AG04449 (cell line): ENCODE data around the gene ZNF526.
A peak's percentile ranks its signal among the peaks of the same experiment; 100 is the strongest.

ENCODE experiments used
- CTCF ChIA-PET: fragments of 350-600 bp; formaldehyde crosslinking; extraction: SDS; loops from one replicate; lab custom pipeline; 2021; ENCODE audit warnings: antibody characterized with exemption; lab: Yijun Ruan, JAX
- POLR2A ChIA-PET: fragments of 400-600, 350-600 bp; formaldehyde crosslinking; extraction: SDS; loops from one replicate; lab custom pipeline; 2020; ENCODE audit warnings: antibody characterized with exemption, inconsistent platforms; lab: Yijun Ruan, JAX
- DNase-seq: peaks from one replicate; pipeline ENCODE4 v3.0.0-alpha.2; 2010; ENCODE audit warnings: low read depth, low spot score
- H3K4me3 ChIP-seq: 2 replicates; pipeline ENCODE4 v1.5.1; 2011; ENCODE audit warnings: low read depth, mild to moderate bottlenecking, control low read depth, low read length
- TF ChIP-seq, protein P1 (sequence below): IDR thresholded peaks from one replicate; pipeline ENCODE4 v1.5.1; 2011; ENCODE audit warnings: mild to moderate bottlenecking, moderate library complexity, low read length, control low read depth, inconsistent platforms; ENCODE audit not compliant: insufficient read depth; ENCODE audit errors: missing control alignments

ZNF526 gene

DNA sequence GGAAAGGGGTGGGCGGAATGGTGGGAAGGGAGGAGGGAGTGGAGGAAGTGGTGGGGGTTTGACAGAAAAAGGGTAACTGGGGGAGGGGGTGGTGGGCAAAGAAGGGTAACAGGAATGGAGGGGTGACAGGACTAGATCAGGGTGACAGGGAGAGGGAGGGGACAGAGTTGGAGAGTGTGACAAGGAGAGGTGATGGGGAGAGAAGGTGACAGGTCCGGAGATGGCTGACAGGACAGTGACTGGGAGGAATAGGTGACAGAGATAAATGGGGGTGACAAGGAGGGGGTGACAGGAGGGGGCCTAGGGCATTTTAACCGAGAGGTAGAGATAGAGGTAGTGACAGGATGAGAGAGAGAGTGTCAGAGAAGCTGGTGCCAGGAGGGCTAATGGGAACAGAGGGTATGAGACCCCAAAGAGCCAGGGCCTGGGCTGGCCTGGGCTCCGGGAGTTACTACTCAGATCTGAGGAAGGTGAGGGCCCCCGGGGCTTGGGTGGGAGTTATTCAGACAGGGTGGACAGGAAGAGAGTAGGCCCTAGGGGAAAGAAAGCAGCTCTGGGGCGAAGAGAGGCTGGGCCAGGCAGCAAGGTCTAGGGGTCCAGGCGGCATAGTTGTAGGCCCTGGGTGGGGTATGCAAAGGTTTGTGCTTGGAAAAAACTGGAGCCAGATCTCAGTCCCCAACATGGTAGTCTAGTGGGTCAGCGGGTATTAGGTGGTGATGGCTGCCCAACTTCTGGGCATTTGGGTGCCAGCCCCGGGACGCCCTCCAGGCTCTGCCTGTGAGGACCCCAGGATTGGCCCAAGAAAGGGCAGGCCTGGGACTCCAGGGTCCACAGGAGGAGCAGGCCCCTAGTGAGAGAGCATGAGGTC, 49.6 kb downstream of the ZNF526 start:
- no peak for DNase-seq
- ChIA-PET POLR2A (interaction anchor here (1.3 to 1.9 kb wide), 3 partner anchors 10 to 15 kb away, joined by 3 to 20 read pairs (median 6); no protein-coding TSS in a partner anchor), CTCF (interaction anchor here (1.3 to 2.7 kb wide), 3 partner anchors 9 to 131 kb away, joined by 3 to 49 read pairs (median 17); no protein-coding TSS in a partner anchor)
- TF ChIP-seq, protein P1, sequence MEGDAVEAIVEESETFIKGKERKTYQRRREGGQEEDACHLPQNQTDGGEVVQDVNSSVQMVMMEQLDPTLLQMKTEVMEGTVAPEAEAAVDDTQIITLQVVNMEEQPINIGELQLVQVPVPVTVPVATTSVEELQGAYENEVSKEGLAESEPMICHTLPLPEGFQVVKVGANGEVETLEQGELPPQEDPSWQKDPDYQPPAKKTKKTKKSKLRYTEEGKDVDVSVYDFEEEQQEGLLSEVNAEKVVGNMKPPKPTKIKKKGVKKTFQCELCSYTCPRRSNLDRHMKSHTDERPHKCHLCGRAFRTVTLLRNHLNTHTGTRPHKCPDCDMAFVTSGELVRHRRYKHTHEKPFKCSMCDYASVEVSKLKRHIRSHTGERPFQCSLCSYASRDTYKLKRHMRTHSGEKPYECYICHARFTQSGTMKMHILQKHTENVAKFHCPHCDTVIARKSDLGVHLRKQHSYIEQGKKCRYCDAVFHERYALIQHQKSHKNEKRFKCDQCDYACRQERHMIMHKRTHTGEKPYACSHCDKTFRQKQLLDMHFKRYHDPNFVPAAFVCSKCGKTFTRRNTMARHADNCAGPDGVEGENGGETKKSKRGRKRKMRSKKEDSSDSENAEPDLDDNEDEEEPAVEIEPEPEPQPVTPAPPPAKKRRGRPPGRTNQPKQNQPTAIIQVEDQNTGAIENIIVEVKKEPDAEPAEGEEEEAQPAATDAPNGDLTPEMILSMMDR = no peak
- H3K4me3 ChIP-seq = peak overlapping the region; percentile 80

DNA sequence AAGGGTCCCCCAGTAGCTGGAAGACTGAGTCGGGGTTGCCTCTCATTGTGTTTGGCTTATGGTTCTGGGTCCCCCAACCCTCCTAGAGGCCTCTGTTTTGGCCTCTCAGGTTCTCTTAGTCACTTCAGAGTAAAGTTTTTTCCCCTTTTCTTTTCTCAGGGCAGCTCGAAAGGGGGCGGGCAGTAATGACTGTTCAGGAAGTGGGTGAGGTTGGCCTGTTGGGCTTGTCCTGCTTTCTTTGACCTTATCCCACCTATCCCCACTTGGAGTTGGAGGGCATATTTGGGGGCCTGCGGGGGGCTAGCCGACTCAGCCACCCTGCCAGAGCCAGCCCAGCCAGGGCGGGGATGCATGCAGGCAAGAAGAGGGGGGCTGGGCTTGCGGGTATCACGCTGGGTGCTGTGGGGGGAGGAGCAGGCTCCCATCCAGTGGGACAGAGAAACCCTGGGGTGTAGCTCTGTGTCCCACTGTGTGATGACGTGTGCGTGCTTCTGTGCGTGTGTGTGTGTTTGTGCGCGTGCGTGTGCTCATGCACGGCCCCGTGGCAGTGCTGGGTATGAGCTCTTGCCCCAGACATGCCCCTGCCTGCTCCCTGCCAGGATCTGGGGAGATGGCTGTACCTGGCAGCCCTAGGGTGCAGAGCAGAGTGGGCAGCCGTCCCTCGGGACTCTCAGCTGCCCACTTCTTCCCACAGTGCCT, 50.4 kb downstream of the ZNF526 start:
- no peak for DNase-seq
- H3K4me3 ChIP-seq = peak overlapping the region; percentile 80
- ChIA-PET CTCF (interaction anchor here (1.3 to 2.7 kb wide), 3 partner anchors 9 to 131 kb away, joined by 3 to 49 read pairs (median 17); no protein-coding TSS in a partner anchor), POLR2A (interaction anchor here (1.3 to 1.9 kb wide), 4 partner anchors 9 to 28 kb away, joined by 3 to 20 read pairs (median 5); partner anchors contain the start of gene GSK3A)
- TF ChIP-seq, protein P1 = no peak

DNA sequence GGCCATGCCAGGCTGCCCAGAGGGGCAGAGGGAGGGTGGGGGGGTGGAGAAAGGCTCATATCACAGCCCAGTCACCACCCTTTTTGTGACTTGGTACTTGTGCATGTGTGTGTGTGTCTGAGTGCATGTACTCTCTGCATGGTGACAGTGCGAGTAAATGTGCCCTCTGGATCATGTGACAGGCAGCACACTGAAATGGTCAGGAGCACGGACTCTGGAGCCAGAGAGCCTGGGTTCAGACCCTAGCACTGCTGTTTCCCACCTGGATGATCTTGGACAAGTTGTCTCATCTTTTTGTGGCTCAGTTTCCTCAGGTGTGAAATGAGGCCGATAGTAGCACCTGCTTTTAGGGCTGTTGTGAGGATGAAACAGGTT, 50.9 kb downstream of the ZNF526 start:
- DNase-seq = no peak
- ChIA-PET POLR2A (interaction anchor here (1.3 to 1.9 kb wide), 4 partner anchors 8 to 28 kb away, joined by 3 to 20 read pairs (median 5); partner anchors contain the start of gene GSK3A), CTCF (interaction anchor here (2.6 to 2.7 kb wide), 2 partner anchors 8 to 26 kb away, joined by 17 to 49 read pairs; no protein-coding TSS in a partner anchor)
- peak overlapping the region; percentile 80; the same call in 1 of the 2 replicates for H3K4me3 ChIP-seq
- TF ChIP-seq, protein P1 = no peak

DNA sequence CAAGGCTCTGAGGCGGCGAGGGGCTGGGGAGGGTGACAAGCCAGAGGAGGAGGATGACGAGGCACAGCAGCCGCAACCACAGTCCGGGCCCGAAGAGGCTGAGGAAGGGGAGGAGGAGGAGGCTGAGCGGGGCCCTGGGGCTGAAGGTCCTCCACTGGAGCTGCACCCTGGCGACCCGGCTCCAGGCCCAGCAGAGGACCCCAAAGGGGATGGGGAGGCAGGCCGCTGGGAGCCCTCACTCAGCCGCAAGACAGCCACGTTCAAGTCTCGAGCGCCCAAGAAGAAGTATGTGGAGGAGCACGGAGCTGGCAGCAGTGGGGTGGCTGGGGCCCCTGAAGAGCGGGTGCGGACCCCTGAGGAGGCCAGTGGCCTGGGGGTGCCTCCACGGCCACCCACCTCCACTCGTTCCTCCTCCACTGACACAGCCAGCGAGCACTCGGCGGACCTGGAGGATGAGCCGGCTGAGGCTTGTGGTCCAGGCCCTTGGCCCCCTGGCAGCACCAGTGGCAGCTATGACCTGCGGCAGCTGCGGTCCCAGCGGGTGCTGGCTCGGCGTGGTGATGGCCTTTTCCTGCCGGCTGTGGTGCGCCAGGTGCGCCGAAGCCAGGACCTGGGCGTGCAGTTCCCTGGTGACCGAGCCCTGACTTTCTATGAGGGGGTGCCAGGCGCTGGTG, 51.9 kb downstream of the ZNF526 start:
- POLR2A ChIA-PET = interaction anchor here (0.7 to 1.5 kb wide), 2 partner anchors 11 to 29 kb away, joined by 3 to 4 read pairs; partner anchors contain the start of gene GSK3A
- TF ChIP-seq, protein P1 = no peak
- H3K4me3 ChIP-seq = no peak overlapping the region
- no peak for DNase-seq
- CTCF ChIA-PET = interaction anchor here (2.6 to 3.8 kb wide), 2 partner anchors 26 to 27 kb away, joined by 17 to 21 read pairs; no protein-coding TSS in a partner anchor

DNA sequence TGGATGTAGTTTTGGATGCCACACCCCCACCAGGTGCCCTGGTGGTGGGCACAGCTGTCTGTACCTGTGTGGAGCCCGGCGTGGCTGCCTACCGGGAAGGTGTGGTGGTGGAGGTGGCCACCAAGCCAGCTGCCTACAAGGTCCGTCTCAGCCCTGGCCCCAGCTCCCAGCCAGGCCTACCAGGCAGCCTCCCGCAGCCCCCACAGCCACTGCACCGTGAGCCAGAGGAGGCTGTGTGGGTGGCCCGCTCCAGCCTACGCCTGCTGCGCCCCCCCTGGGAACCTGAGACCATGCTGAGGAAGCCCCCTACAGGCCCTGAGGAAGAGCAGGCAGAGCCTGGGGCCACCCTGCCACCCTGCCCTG, 52.4 kb downstream of the ZNF526 start:
- no peak overlapping the region for H3K4me3 ChIP-seq
- CTCF ChIA-PET = interaction anchor here (3.8 kb wide), 1 partner anchor 27 kb away, joined by 21 read pairs; no protein-coding TSS in a partner anchor
- no peak for DNase-seq
- TF ChIP-seq, protein P1 = no peak
- POLR2A ChIA-PET = interaction anchor here (0.7 kb wide), 1 partner anchor 10 kb away, joined by 3 read pairs; no protein-coding TSS in a partner anchor
